B cell (primary cell): ENCODE measurements around the gene SIPA1L3. TPM values are rescaled to one million over a fixed set of nuclear protein-coding genes. Genes with fewer than 3 reads are reported as not detected.

Experiments
- ATAC-seq: fragments of 200-7000 bp; cut with Tn5 transposase; one replicate; pipeline ENCODE4 v1.10.0; 2021; ENCODE audit warnings: low read depth, mild to moderate bottlenecking, moderate number of reproducible peaks, moderate library complexity
- CTCF ChIA-PET: fragments of 350-600 bp; sonication (Branson Sonifier 250); formaldehyde crosslinking; loops from one replicate; lab custom pipeline; 2021; ENCODE audit warnings: antibody characterized with exemption, inconsistent platforms; lab: Charles Lee
- POLR2A ChIA-PET: fragments of 350-600 bp; sonication (Branson Sonifier 250); formaldehyde crosslinking; loops from one replicate; lab custom pipeline; 2021; ENCODE audit warnings: antibody characterized with exemption; lab: Charles Lee
- DNase-seq: peaks from one replicate; pipeline ENCODE4 v3.0.0; 2013
- H2AFZ ChIP-seq: 2 replicates; pipeline ENCODE4 v1.6.1; 2012; ENCODE audit warnings: mild to moderate bottlenecking, low read depth, low read length; ENCODE audit not compliant: insufficient read depth, poor library complexity, severe bottlenecking
- H3K27ac ChIP-seq, 2 donors: 1 replicate in 1 of 2; 2 replicates in 1 of 2; pipeline ENCODE4 v1.5.1; 2012 to 2013; ENCODE audit warnings: low read length in 2 of 2, mild to moderate bottlenecking in 2 of 2, moderate library complexity in 1 of 2
- H3K27me3 ChIP-seq, 4 experiments: fragments of 200-600 bp in 1 of 4; sonication (generic) in 1 of 4; replicated peaks in 1 of 4; 1 replicate in 2 of 4; 2 replicates in 2 of 4; pipeline versions ENCODE4 v1.6.1 to v1.7.0; 2013 to 2016; ENCODE audit warnings: low read length in 3 of 4, mild to moderate bottlenecking in 2 of 4, mixed read lengths in 1 of 4, moderate library complexity in 1 of 4; ENCODE audit not compliant: insufficient read depth in 4 of 4, control insufficient read depth in 3 of 4; ENCODE audit errors: control extremely low read depth in 1 of 4
- H3K36me3 ChIP-seq, 2 experiments: replicated peaks in 1 of 2; 1 replicate in 1 of 2; 2 replicates in 1 of 2; pipeline versions ENCODE4 v1.6.1 to v1.7.1; 2013; ENCODE audit warnings: low read length in 1 of 2; ENCODE audit not compliant: insufficient read depth in 2 of 2, control insufficient read depth in 1 of 2; ENCODE audit errors: control extremely low read depth in 1 of 2, extremely low read depth in 1 of 2
- H3K4me1 ChIP-seq, 2 donors: fragments of 200-600 bp in 1 of 2; sonication (generic) in 1 of 2; 1 replicate in 1 of 2; 2 replicates in 1 of 2; pipeline versions ENCODE4 v1.5.1 to v1.6.1; 2013 to 2017; ENCODE audit warnings: low read length in 2 of 2; ENCODE audit not compliant: control insufficient read depth in 2 of 2, insufficient read depth in 2 of 2
- H3K4me2 ChIP-seq: replicated peaks from 2 replicates; pipeline ENCODE3; 2012; ENCODE audit warnings: mild to moderate bottlenecking, low read depth, low read length; ENCODE audit not compliant: poor library complexity, severe bottlenecking
- H3K4me3 ChIP-seq, 5 experiments: fragments of 200-600 bp in 1 of 5; sonication (generic) in 1 of 5; 1 replicate in 3 of 5; 2 replicates in 2 of 5; pipeline versions ENCODE4 v1.5.1 to v1.7.0; 2011 to 2016; ENCODE audit warnings: low read length in 4 of 5, mild to moderate bottlenecking in 4 of 5, low read depth in 2 of 5, control low read depth in 1 of 5, moderate library complexity in 1 of 5; ENCODE audit not compliant: insufficient read depth in 1 of 5; ENCODE audit errors: control extremely low read depth in 1 of 5, extremely low read depth in 1 of 5
- H3K79me2 ChIP-seq: fragments of 200-600 bp; sonication (generic); one replicate; pipeline ENCODE4 v1.6.0; 2016; ENCODE audit warnings: low read length; ENCODE audit not compliant: control insufficient read depth, insufficient read depth
- H3K9ac ChIP-seq: fragments of 200-600 bp; sonication (generic); 2 replicates; pipeline ENCODE4 v1.6.1; 2017; ENCODE audit warnings: mild to moderate bottlenecking, low read length, moderate library complexity
- H3K9me3 ChIP-seq, 3 donors: one replicate each; pipeline versions ENCODE4 v1.6.1 to v1.7.1; 2013; ENCODE audit warnings: low read length in 2 of 3; ENCODE audit not compliant: control insufficient read depth in 2 of 3, insufficient read depth in 1 of 3; ENCODE audit errors: control extremely low read depth in 1 of 3
- H4K20me1 ChIP-seq: 2 replicates; pipeline ENCODE4 v1.6.0; 2012; ENCODE audit warnings: mild to moderate bottlenecking, low read length; ENCODE audit not compliant: insufficient read depth, control insufficient read depth, poor library complexity, severe bottlenecking
- H3K27ac Mint-ChIP-seq: one replicate; pipeline ENCODE4 v1.8.0; 2021; ENCODE audit warnings: mixed read lengths
- H3K27me3 Mint-ChIP-seq: one replicate; pipeline ENCODE4 v1.8.0; 2021; ENCODE audit warnings: mixed read lengths
- H3K4me1 Mint-ChIP-seq: one replicate; pipeline ENCODE4 v1.8.0; 2021; ENCODE audit warnings: mixed read lengths
- H3K4me3 Mint-ChIP-seq: one replicate; pipeline ENCODE4 v1.8.0; 2021; ENCODE audit warnings: mixed read lengths
- H3K9me3 Mint-ChIP-seq: one replicate; pipeline ENCODE4 v1.8.0; 2022; ENCODE audit warnings: mixed read lengths; ENCODE audit not compliant: insufficient read depth
- CTCF ChIP-seq: fragments of 200-600 bp; IDR thresholded peaks from one replicate; pipeline ENCODE4 v1.8.0; 2022; ENCODE audit warnings: antibody characterized with exemption, mild to moderate bottlenecking
- EZH2 ChIP-seq: IDR thresholded peaks from 2 replicates; pipeline ENCODE4 v1.6.1; 2012; ENCODE audit warnings: borderline replicate concordance, low read depth, mild to moderate bottlenecking, moderate library complexity, low read length; ENCODE audit not compliant: insufficient read depth, poor library complexity, severe bottlenecking
- WGBS: methylation state at CpG from one replicate; pipeline ENCODE4 v1.1.5; 2013; ENCODE audit warnings: missing lambda C conversion rate; ENCODE audit not compliant: insufficient coverage; 5-methylcytosine and 5-hydroxymethylcytosine counted together
- intact Hi-C: fragments of 100-400 bp; cut with micrococcal nuclease; formaldehyde crosslinking; loops from one replicate; pipeline ENCODE4 v1.10.0; 2022
- polyA plus RNA-seq: library from polyadenylated mRNA; depleted of rRNA; stranded (reverse); fragments of >200 nt; gene quantifications from 2 replicates; pipeline ENCODE4 v1.2.3, GENCODE V29; 2012
- total RNA-seq, 2 donors: library from RNA; stranded (reverse); fragments of 120-200 nt in 1 of 2; gene quantifications; 1 replicate in 1 of 2; 2 replicates in 1 of 2; pipeline versions ENCODE4 v1.2.3 to v1.2.4, GENCODE V29; 2013 to 2022

The SIPA1L3 gene
- total and polyA plus RNA-seq, 2 donors (not counting 1 experiment from before 2014, with no cell fraction given): 48.3 to 295 TPM

- H3K4me3 Mint-ChIP-seq: no peak overlapping the region
- TF ChIP-seq EZH2 (no peak), CTCF (no peak)
- Histone ChIP-seq H3K27ac (no peak overlapping the region), H3K4me2 (no peak overlapping the region), H3K79me2 (peaks cover under 1% of the 10 kb centered on the region), H4K20me1 (peaks cover 38% of the 10 kb centered on the region), H3K4me3 (no peak overlapping the region), H3K4me1 (no peaks in the 10 kb centered on the region), H3K36me3 (peaks cover 5 to 41% of the 10 kb centered on the region in 2 experiments), H2AFZ (no peak overlapping the region), H3K9me3 (peaks cover 4 to 28% (median 10%) of the 10 kb centered on the region in 3 donors), H3K27me3 (no peaks in the 10 kb centered on the region), H3K9ac (no peak overlapping the region)
- H3K27ac Mint-ChIP-seq: no peak overlapping the region
- DNase-seq: no peak
- no peaks in the 10 kb centered on the region for H3K27me3 Mint-ChIP-seq
- ATAC-seq: no peak
- H3K9me3 Mint-ChIP-seq: peaks cover 5% of the 10 kb centered on the region
- intact Hi-C loops: no loop called here
- ChIA-PET CTCF (interaction anchor here (1.4 kb wide), 1 partner anchor 273 kb away, joined by 5 read pairs; no protein-coding TSS in a partner anchor), POLR2A (interaction anchor here (0.6 kb wide), 2 partner anchors 35 to 201 kb away, joined by 3 to 7 read pairs; no protein-coding TSS in a partner anchor)
- H3K4me1 Mint-ChIP-seq: no peaks in the 10 kb centered on the region
- WGBS: 93% methylated on average over 6 of the region's 6 CpGs
These were observed 268.4 kb downstream of the SIPA1L3 start for GRCh38 chr19:38175422-38175821.

- Histone ChIP-seq H3K36me3 (peaks cover 17 to 70% of the 10 kb centered on the region in 2 experiments), H3K27me3 (no peaks in the 10 kb centered on the region), H3K4me1 (no peaks in the 10 kb centered on the region), H3K9ac (no peak overlapping the region), H3K79me2 (peaks cover 9% of the 10 kb centered on the region), H3K27ac (no peak overlapping the region), H3K9me3 (peaks cover 6 to 32% (median 10%) of the 10 kb centered on the region in 3 donors), H4K20me1 (peaks cover 53% of the 10 kb centered on the region), H3K4me2 (no peak overlapping the region), H3K4me3 (no peak overlapping the region), H2AFZ (no peak overlapping the region)
- ChIA-PET POLR2A (no interaction called here), CTCF (interaction anchor here (0.6 kb wide), 1 partner anchor 150 kb away, joined by 4 read pairs; no protein-coding TSS in a partner anchor)
- intact Hi-C loops: no loop called here
- TF ChIP-seq EZH2 (no peak), CTCF (no peak)
- ATAC-seq: no peak
- no CpG with 5 or more reads among the region's 3 CpGs for WGBS
- H3K27me3 Mint-ChIP-seq: no peaks in the 10 kb centered on the region
- peaks cover 1% of the 10 kb centered on the region for H3K4me1 Mint-ChIP-seq
- no peak overlapping the region for H3K4me3 Mint-ChIP-seq
- DNase-seq: no peak
- peaks cover 5% of the 10 kb centered on the region for H3K9me3 Mint-ChIP-seq
- H3K27ac Mint-ChIP-seq: no peak overlapping the region
These were observed 273.1 kb downstream of the SIPA1L3 start for GRCh38 chr19:38180071-38180470.
